ENCODE results near the gene KIF20A.
"Not testable (repeated sequence)": the region's sequence is repeated elsewhere in the genome, so short reads cannot be mapped to it uniquely, and the experiment has no call there.

- TF ChIP-seq POLR2A, CTCF (IDR thresholded peaks at IDR 0.05): not testable (repeated sequence)
These were observed 35.3 kb upstream of the KIF20A start for GRCh38 chr5:138143578-138143977.

Data from body of pancreas (tissue), 4 donors.